Measurements from ENCODE around the gene SLC66A1.

SLC66A1 gene

DNA sequence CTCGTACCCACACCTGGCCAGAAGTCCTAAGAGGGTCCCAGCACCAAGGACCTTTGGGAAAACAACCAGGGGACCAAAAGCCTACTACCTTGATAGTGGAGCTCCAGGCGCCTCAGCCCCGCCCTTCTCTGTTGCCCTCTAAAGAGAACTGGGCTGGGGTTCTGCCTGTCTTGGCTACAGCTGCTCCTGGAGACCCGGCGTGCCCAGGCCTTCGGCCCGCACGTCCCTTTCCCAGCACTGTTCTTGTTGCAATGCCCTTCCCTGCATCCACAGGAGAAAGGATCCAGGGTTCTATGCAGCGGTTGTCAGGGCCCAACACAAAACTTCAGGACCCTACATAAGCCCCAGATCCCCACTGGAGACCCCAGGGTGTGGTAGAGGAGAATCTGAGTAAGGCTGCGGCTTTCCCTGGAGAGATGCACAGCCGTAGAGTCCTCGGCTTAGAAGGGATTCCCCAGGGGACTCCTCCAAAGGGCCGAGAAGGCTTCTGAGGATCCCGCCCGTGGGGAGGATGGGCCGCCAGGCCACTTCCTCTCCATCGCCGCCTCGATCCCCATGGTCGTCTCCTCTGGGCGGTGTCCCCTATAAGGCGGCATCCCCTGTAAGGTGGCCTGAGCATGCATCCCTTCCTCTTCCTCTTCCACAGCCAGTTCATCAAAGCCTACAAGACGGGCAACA lies 12.0 kb downstream of the SLC66A1 start:
- in situ Hi-C loops (cut with MboI; ENCODE audit: low pct_unique_long_range_greater_than_20kb, low sequenced_read_pairs, unreplicated experiment), result no loop called here
- TF ChIP-seq, protein P1, sequence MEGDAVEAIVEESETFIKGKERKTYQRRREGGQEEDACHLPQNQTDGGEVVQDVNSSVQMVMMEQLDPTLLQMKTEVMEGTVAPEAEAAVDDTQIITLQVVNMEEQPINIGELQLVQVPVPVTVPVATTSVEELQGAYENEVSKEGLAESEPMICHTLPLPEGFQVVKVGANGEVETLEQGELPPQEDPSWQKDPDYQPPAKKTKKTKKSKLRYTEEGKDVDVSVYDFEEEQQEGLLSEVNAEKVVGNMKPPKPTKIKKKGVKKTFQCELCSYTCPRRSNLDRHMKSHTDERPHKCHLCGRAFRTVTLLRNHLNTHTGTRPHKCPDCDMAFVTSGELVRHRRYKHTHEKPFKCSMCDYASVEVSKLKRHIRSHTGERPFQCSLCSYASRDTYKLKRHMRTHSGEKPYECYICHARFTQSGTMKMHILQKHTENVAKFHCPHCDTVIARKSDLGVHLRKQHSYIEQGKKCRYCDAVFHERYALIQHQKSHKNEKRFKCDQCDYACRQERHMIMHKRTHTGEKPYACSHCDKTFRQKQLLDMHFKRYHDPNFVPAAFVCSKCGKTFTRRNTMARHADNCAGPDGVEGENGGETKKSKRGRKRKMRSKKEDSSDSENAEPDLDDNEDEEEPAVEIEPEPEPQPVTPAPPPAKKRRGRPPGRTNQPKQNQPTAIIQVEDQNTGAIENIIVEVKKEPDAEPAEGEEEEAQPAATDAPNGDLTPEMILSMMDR (IDR thresholded peaks at IDR 0.05; ENCODE audit: extremely low read depth, insufficient read depth, missing control alignments), result no peak
- DNase-seq (ENCODE audit: low spot score), result no peak

DNA sequence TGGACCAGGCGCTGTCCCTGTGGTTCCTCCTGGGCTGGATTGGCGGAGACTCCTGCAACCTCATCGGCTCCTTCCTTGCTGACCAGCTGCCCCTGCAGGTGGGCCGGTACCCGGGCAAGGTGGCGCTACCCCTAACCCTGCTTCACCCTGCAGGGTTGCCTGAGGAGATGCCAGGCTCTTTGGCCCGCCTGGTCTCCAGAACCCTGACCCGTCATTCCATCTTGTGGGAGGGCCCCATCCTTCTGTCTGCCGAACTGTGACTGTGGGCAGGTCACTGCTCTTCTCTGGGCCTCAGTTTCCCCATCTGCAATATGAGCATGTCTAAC lies 12.5 kb downstream of the SLC66A1 start:
- in situ Hi-C loops (cut with MboI; ENCODE audit: low pct_unique_long_range_greater_than_20kb, low sequenced_read_pairs, unreplicated experiment), result no loop called here
- no peak for DNase-seq (ENCODE audit: low spot score)
- TF ChIP-seq, protein P1 (IDR thresholded peaks at IDR 0.05; ENCODE audit: extremely low read depth, insufficient read depth, missing control alignments), result no peak

DNA sequence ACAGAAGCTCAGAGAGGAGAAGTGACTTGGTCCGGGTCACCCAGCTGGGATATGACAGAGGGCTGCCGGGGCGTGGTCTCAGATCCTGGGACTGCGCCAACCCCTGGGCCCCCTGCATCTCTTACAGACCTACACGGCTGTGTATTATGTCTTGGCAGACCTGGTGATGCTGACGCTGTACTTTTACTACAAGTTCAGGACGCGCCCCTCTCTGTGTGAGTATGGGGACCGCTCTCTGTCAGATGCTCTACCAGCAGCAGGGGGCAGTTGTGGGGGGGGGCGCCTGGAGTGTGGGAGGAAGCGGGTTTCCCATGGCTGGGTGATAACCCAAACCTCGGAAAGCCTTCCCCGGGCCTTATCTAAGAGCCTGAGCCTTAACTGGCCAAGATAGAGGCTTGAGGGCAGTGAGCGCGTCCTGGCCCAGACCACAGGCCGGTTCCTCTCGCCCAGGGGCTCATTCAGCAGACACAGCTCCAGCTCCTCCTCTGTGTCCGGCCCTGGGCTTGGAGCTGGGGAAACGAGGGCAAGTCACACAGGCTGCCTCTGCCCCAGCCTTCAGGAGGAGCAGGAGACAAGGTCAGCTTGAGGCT lies 13.3 kb downstream of the SLC66A1 start:
- no peak for DNase-seq (ENCODE audit: low spot score)
- TF ChIP-seq, protein P1 (IDR thresholded peaks at IDR 0.05; ENCODE audit: extremely low read depth, insufficient read depth, missing control alignments), result no peak
- in situ Hi-C loops (cut with MboI; ENCODE audit: low pct_unique_long_range_greater_than_20kb, low sequenced_read_pairs, unreplicated experiment), result no loop called here

DNA sequence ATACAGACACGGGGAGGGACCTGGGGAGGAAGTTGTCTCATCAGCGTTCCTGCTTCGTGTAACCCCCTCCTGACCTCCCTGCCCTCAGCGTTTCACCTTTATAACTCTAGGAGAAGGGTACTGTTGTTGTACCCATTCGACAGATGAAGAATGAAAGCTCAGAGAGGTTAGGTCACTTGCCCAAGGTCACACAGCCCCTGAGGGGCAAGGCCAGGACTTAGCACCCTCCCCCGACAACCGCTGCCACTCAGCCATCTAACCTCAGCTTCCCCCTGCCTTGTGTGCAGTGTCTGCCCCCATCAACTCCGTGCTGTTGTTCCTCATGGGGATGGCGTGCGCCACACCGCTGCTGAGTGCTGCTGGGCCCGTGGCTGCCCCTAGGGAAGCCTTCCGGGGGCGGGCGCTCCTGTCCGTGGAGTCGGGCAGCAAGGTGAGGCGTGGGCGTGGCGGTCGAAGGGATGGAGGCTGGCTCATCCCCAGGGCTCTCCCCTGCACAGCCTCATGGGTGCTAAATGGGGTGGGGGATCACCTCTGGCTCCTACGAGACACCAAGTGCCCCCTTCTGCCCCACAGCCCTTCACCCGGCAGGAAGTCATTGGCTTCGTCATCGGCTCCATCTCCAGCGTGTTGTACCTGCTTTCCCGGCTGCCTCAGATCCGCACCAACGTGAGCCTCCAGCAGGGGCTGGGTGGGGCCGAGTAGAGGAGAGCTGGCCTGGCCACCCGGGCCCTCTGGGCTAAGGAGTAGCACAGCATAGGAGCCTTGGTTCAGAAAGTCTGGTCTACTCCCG lies 14.0 kb downstream of the SLC66A1 start:
- in situ Hi-C loops (cut with MboI; ENCODE audit: low pct_unique_long_range_greater_than_20kb, low sequenced_read_pairs, unreplicated experiment), result no loop called here
- TF ChIP-seq, protein P1 (IDR thresholded peaks at IDR 0.05; ENCODE audit: extremely low read depth, insufficient read depth, missing control alignments), result no peak
- DNase-seq (ENCODE audit: low spot score), result no peak

DNA sequence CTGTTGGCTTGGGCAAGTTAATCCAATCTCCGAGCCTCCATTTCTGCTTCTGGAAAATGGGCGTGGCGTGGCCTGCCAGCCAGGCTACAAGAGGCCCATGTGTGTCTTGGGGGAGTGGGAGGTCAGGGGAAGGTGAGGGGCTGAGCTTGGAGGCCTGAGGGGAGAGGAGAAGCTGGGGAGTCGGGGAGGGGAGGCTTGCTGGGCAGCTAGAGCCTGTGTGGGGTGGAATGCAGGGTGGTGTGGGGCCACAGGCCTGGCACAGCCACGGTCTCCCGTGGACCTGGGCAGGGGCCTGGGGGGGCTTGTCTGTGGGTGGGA lies 14.6 kb downstream of the SLC66A1 start:
- no peak for DNase-seq (ENCODE audit: low spot score)
- TF ChIP-seq, protein P1 (IDR thresholded peaks at IDR 0.05; ENCODE audit: extremely low read depth, insufficient read depth, missing control alignments), result no peak
- in situ Hi-C loops (cut with MboI; ENCODE audit: low pct_unique_long_range_greater_than_20kb, low sequenced_read_pairs, unreplicated experiment), result no loop called here

DNA sequence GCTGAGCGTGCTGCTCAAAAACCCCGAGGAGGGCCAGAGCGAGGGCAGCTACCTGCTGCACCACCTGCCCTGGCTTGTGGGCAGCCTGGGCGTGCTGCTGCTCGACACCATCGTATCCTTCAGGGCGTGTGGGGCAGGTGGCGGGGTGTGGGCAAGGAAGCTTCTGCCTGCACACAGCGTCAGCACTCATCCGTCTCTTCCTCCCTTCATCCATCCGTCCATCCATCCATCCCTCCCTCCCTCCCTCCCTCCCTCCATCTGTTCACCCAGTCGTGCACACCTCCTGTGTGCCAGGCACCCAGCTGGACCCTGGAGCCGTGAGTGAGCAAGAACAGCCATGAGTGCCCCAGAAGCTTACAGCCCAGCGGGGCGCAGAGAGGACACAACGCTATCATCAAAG lies 15.2 kb downstream of the SLC66A1 start:
- no peak for DNase-seq (ENCODE audit: low spot score)
- TF ChIP-seq, protein P1 (IDR thresholded peaks at IDR 0.05; ENCODE audit: extremely low read depth, insufficient read depth, missing control alignments), result no peak
- in situ Hi-C loops (cut with MboI; ENCODE audit: low pct_unique_long_range_greater_than_20kb, low sequenced_read_pairs, unreplicated experiment), result no loop called here

Data from GM13977 (cell line).